Measurements from ENCODE around the gene HHIPL1. TPM values are rescaled to one million over a fixed set of nuclear protein-coding genes. Genes with fewer than 3 reads are reported as not detected.
"Not testable (repeated sequence)": the region's sequence is repeated elsewhere in the genome, so short reads cannot be mapped to it uniquely, and the experiment has no call there.

The HHIPL1 gene
- total RNA-seq, 1 donor from 2014 or later = not detected

DNA sequence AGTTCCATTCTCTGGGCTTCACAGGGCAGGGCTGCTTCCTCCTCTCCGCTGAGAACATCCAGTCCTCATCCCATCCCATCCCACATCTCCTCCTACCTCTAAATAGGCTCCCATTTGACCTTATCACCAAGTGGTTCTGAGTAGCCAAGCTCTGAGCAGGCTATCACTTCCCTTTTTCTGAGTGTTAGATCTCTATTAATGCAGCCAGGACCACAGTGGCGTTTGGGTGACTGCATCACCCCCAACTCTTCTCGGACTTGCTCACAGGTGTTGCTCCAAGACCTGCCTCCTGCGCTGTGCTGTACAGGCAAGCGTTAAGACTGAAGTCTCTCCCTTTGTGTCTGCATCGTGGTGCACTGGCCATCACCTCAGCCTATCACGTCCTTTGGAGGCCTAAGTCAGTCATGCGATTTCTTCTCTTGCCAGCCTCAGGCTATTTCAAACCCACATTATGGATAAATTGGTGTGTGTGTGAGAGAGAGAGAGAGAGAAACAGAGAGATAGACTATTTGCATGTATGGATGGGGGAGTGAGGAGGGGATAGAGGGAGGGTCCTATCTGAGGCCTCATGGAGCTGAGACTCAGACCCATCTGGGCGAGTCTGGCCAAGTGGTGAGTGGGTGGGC is 12.4 kb upstream of the HHIPL1 start:
- Mint-ChIP-seq H3K27me3 (ENCODE audit: low read depth) (no peaks in the 10 kb centered on the region), H3K36me3 (ENCODE audit: low read depth) (no peaks in the 10 kb centered on the region), H3K4me1 (ENCODE audit: low read depth) (peaks cover 2% of the 10 kb centered on the region), H3K9me3 (no peaks in the 10 kb centered on the region), H3K4me3 (ENCODE audit: low read depth) (no peak overlapping the region), H3K27ac (no peak overlapping the region)
- intact Hi-C loops (cut with micrococcal nuclease) = no loop called here
- DNase-seq (ENCODE audit: low spot score) = no peak

DNA sequence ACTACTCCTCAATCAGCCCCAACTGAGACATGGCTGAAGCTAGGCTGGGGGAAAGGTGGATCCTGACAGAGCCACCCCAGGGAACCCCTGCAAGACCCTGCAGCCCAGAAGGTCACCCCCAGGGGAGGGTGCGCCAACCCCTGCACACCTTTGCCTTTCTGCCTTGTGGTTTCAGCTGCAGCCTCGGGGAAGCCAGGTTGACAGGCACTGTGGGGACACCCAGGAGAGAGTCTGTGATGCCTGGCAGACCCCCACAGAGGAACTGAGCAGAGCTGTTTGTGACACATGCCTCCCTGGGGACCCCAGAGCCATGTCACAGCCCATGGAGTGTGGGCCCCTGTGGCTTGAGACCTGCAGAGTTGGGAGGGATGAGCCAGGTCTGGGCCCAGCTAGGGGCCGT is 11.8 kb upstream of the HHIPL1 start:
- no peaks in the 10 kb centered on the region for H3K36me3 Mint-ChIP-seq (ENCODE audit: low read depth)

DNA sequence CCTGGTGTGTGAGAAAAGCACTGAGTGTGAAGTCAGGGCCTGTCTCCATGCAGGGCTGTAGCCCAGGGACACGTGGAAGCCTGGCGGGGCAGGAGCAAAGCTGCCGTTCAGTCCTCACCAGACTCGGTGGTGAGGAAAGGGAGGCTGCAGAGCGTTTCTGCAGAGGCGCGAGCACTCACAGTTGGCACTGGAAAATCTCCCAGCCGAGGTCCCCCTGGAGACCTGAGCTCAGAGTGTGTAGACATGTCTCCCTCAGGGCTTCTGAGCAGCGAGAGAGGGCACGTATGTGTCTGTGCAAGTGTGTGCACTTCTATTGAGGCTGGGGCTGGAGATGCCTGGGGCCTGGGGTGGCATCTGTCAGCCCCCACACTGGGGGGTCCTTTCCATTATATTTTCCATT is 11.0 kb upstream of the HHIPL1 start:
- DNase-seq (ENCODE audit: low spot score) = no peak
- H3K9me3 Mint-ChIP-seq = no peaks in the 10 kb centered on the region
- H3K4me3 Mint-ChIP-seq (ENCODE audit: low read depth) = no peak overlapping the region
- H3K27me3 Mint-ChIP-seq (ENCODE audit: low read depth) = no peaks in the 10 kb centered on the region
- intact Hi-C loops (cut with micrococcal nuclease) = no loop called here
- no peak overlapping the region for H3K27ac Mint-ChIP-seq
- H3K36me3 Mint-ChIP-seq (ENCODE audit: low read depth) = no peaks in the 10 kb centered on the region
- H3K4me1 Mint-ChIP-seq (ENCODE audit: low read depth) = peaks cover 1% of the 10 kb centered on the region

More for the DNA sequence above, 11.8 kb upstream of the HHIPL1 start:
- peaks cover 2% of the 10 kb centered on the region for H3K4me1 Mint-ChIP-seq (ENCODE audit: low read depth)
- no peak overlapping the region for H3K27ac Mint-ChIP-seq
- no peak overlapping the region for H3K4me3 Mint-ChIP-seq (ENCODE audit: low read depth)
- intact Hi-C loops (cut with micrococcal nuclease) = no loop called here
- H3K9me3 Mint-ChIP-seq = no peaks in the 10 kb centered on the region
- no peaks in the 10 kb centered on the region for H3K27me3 Mint-ChIP-seq (ENCODE audit: low read depth)
- DNase-seq (ENCODE audit: low spot score) = no peak

DNA sequence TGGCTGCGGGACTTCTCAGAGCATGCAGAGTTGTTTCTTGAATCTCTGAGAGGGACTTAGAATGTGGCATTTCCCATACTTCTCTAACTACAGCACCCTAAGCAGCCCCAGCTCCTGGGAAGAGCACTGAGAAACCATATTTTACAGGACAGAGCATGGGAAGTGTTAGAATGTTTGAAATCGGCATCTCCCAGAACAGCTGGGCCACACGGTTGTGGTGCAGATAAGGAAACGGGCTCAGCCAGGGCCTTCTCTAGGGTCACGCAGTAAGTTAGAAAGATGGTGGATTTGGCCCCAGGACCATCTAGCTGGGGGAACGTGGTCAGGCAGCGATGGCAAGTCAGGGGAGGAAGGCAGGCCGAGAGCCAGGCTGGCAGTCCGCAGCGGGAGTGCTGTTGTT is 10.5 kb upstream of the HHIPL1 start:
- Mint-ChIP-seq H3K4me3 (ENCODE audit: low read depth) (no peak overlapping the region), H3K9me3 (no peaks in the 10 kb centered on the region), H3K4me1 (ENCODE audit: low read depth) (no peaks in the 10 kb centered on the region), H3K27me3 (ENCODE audit: low read depth) (no peaks in the 10 kb centered on the region), H3K36me3 (ENCODE audit: low read depth) (no peaks in the 10 kb centered on the region), H3K27ac (no peak overlapping the region)
- DNase-seq (ENCODE audit: low spot score) = no peak
- intact Hi-C loops (cut with micrococcal nuclease) = no loop called here

DNA sequence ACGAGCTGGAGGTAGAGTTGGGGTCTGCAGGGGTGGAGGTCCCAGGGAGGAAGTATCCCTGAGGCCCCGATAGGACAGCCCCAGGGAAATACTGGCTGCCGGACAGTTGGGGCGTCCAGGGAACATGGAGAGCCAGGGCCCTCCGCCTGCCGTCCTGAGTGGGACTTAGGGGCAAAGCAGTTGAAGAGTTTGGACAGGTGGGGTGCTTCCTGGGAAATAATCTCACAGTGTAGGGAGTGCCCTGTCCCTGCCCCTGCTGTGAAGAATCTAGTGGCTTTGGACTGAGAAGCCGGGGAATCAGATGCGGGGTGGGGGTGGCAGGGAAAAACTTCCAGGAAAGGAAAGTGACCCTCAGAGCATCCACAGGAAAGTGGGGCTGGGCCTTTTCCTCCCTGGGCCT is 9.8 kb upstream of the HHIPL1 start:
- H3K27me3 Mint-ChIP-seq (ENCODE audit: low read depth) = no peaks in the 10 kb centered on the region
- intact Hi-C loops (cut with micrococcal nuclease) = no loop called here
- H3K4me1 Mint-ChIP-seq (ENCODE audit: low read depth) = no peaks in the 10 kb centered on the region
- DNase-seq (ENCODE audit: low spot score) = no peak
- H3K36me3 Mint-ChIP-seq (ENCODE audit: low read depth) = no peaks in the 10 kb centered on the region
- H3K4me3 Mint-ChIP-seq (ENCODE audit: low read depth) = no peak overlapping the region
- H3K27ac Mint-ChIP-seq = no peak overlapping the region
- H3K9me3 Mint-ChIP-seq = no peaks in the 10 kb centered on the region

DNA sequence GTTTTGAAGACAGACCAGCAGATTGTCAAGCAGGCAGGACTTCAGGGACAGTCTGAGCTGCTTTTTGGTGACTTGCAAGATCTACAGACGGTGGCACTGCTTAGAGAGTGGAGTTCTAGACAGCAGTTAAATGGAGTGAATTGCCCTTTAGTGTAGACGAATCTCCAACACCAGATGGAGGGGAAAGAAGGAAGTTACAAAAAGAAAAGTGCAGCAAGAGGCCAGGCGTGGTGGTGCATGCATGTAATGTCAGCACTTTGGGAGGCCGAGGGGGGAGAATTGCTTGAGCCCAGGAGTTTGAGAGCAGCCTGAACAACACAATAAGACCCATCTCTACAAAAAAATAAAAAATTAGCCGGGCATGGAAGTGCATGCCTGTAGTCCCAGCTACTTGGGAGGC is 8.4 kb upstream of the HHIPL1 start:
- Mint-ChIP-seq H3K9me3 (no peaks in the 10 kb centered on the region), H3K36me3 (ENCODE audit: low read depth) (no peaks in the 10 kb centered on the region), H3K27me3 (ENCODE audit: low read depth) (no peaks in the 10 kb centered on the region), H3K27ac (no peak overlapping the region), H3K4me3 (ENCODE audit: low read depth) (no peak overlapping the region), H3K4me1 (ENCODE audit: low read depth) (no peaks in the 10 kb centered on the region)
- intact Hi-C loops (cut with micrococcal nuclease) = no loop called here
- DNase-seq (ENCODE audit: low spot score) = no peak

DNA sequence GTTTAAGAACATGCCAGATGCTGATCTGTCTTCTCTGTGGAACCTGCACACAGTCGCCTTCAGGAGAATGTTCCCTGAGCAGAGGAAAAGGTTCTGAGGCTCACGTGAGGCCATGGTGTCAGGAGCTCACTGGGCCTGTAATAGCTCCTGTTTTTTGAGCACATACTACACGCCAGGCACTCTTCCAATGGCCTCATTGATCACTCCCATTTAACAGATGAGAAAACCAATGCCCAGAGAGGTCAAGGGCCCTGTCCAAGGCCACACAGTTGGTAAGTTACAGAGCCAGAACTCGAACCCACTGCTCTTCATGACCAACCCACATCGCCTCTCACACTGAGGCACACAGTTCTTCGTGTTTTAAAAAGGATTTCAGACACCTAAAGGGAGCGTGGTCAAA is 7.3 kb upstream of the HHIPL1 start:
- Mint-ChIP-seq H3K9me3 (no peaks in the 10 kb centered on the region), H3K36me3 (ENCODE audit: low read depth) (no peaks in the 10 kb centered on the region), H3K27ac (no peak overlapping the region), H3K4me3 (ENCODE audit: low read depth) (no peak overlapping the region), H3K27me3 (ENCODE audit: low read depth) (no peaks in the 10 kb centered on the region), H3K4me1 (ENCODE audit: low read depth) (no peaks in the 10 kb centered on the region)
- intact Hi-C loops (cut with micrococcal nuclease) = no loop called here
- DNase-seq (ENCODE audit: low spot score) = no peak

DNA sequence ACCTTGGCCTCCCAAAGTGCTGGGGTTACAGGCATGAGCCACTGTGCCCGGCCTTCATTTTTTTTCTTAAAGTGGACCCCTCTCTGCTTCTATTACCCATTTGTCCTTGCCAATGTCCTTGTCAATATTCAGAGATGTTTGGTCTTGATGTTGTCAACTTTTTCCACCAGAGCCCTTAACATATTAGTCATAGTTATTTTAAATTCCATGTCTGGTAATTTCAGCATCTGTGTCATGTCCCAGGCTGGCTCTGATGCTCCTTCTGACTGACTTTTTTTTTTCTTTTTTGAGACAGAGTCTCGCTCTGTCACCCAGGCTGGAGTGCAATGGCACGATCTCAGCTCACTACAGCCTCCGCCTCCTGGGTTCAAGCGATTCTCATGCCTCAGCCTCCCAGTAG is 2.2 kb upstream of the HHIPL1 start:
- DNase-seq (ENCODE audit: low spot score); H3K9me3 Mint-ChIP-seq; H3K4me3 Mint-ChIP-seq (ENCODE audit: low read depth); H3K27ac Mint-ChIP-seq; H3K4me1 Mint-ChIP-seq (ENCODE audit: low read depth); H3K36me3 Mint-ChIP-seq (ENCODE audit: low read depth); intact Hi-C loops (cut with micrococcal nuclease): not testable (repeated sequence)
- peaks cover 18% of the 10 kb centered on the region for H3K27me3 Mint-ChIP-seq (ENCODE audit: low read depth)

DNA sequence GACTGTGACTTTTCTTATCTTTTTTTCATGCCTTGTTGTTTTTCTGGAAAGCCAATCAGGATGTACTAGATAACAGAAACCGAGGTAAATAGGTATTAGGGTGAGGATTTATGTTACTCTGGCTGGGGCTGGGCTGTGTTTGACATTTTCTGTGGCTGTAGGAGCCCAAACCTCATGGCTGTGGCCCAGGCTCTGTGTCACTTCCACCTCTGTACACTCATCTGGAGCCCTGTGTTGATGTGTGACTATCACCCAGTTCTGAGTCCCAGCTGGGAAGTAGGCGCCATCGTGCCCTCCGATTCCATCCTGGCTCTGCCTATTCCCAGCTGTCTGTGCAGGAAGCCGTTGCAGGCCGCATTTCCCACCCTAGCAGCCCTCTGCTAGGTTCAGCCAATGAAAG is 1.6 kb upstream of the HHIPL1 start:
- Mint-ChIP-seq H3K4me1 (ENCODE audit: low read depth) (no peaks in the 10 kb centered on the region), H3K27ac (no peak overlapping the region)
- DNase-seq (ENCODE audit: low spot score) = no peak

DNA sequence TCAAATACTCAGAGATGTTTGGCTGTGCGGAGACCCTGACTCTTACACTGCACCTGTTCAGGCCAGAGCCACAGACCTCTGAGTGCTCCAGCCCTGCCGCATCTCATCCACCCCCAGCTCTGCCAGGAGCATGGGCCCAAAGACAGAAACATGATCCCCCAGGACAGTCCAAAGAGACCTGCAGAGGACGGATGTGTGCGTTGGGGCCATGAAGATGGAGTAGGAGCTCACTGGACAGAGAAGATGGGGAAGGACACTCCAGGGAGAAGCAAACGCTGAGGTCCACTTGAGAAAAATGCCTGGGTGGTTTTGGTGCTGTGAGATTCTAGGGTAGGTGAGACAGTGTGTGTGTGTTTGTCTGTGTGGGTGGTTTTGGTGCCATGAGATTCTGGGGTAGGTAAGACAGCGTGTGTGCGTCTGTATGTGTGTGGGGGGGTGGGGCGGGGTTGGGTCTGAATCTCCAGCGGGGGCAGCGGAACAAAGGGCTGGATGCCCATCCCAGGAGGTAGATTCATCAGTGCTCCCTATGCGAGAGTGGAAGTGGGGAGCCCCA is 818 bp upstream of the HHIPL1 start:
- Mint-ChIP-seq H3K4me3 (ENCODE audit: low read depth) (no peak overlapping the region), H3K27ac (no peak overlapping the region), H3K27me3 (ENCODE audit: low read depth) (peaks cover 18% of the 10 kb centered on the region), H3K4me1 (ENCODE audit: low read depth) (no peaks in the 10 kb centered on the region), H3K9me3 (no peaks in the 10 kb centered on the region), H3K36me3 (ENCODE audit: low read depth) (no peaks in the 10 kb centered on the region)
- intact Hi-C loops (cut with micrococcal nuclease) = no loop called here
- DNase-seq (ENCODE audit: low spot score) = no peak

More for the DNA sequence above, 1.6 kb upstream of the HHIPL1 start:
- Mint-ChIP-seq H3K27me3 (ENCODE audit: low read depth) (peaks cover 18% of the 10 kb centered on the region), H3K36me3 (ENCODE audit: low read depth) (no peaks in the 10 kb centered on the region), H3K9me3 (no peaks in the 10 kb centered on the region), H3K4me3 (ENCODE audit: low read depth) (no peak overlapping the region)
- intact Hi-C loops (cut with micrococcal nuclease) = no loop called here

DNA sequence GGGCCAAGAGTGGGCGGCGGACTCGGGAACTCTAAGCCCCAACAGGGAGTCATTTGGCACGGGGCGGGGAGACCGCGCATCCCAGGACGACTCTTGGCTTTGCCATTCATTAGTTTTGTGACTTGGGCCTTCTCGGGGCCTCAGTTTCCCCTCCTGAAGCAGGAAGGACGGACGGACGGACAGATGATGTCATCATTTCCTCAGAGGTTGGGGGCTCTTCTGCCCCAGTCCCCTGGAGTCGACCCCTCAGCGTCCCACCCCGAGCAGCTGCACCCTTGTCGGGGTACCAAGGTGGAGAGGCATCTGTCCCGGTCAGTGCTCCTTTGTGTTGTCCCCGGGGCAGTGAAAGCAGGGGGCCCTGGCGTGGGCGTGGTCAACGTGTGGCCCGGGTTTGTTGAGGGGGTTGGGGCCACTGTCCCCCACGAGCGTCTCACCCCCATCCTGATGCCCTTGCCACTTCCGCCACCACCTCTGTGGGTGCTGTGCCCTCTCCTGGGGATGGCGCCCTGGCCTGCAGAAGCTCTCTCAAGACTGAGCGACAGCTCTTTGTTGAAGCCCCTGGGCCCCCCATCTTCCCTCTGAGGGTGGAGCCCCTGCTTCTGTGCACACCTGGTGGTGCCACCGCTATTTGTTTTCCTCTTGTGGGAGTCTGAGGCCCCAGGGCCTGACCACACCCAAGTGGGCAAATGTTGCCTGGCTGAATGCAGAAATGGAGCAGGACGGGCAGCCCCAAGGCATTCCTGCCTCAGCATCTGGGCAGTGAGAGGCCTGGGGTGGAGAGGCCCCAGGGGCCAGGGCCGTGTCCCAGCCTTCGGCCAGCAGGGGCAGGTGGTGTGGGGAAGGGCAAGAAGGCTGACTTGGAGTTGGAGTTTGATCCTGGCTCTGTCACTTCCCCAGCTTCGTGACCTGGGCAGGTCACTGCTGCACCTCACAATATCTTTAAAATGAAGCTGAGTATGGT is 896 bp downstream of the HHIPL1 start:
- Mint-ChIP-seq H3K4me3 (ENCODE audit: low read depth) (no peak overlapping the region), H3K27ac (no peak overlapping the region), H3K27me3 (ENCODE audit: low read depth) (peaks cover 18% of the 10 kb centered on the region), H3K9me3 (no peaks in the 10 kb centered on the region), H3K36me3 (ENCODE audit: low read depth) (no peaks in the 10 kb centered on the region), H3K4me1 (ENCODE audit: low read depth) (no peaks in the 10 kb centered on the region)
- no peak for DNase-seq (ENCODE audit: low spot score)
- intact Hi-C loops (cut with micrococcal nuclease) = no loop called here

DNA sequence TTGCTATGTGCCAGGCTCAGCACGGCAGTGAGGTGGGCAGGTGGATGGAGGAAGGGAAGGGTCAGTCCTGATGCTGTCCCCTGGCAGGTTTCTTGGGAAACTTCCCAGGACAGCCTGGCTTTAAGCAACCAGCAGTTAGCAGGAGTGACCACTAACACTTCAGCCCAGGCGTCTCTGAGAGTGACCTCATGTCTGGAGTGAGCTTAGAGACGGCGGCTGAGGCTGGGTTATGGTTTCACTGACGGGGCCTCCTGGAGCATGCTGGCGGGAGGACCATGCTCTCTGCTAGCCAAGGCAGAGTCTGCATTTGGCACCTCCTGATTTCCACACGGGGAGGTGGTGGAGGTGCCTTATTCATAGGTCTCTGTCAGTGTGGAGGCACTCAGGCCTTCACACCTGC is 2.5 kb downstream of the HHIPL1 start:
- Mint-ChIP-seq H3K27ac (no peak overlapping the region), H3K4me1 (ENCODE audit: low read depth) (no peaks in the 10 kb centered on the region), H3K27me3 (ENCODE audit: low read depth) (peaks cover 18% of the 10 kb centered on the region), H3K4me3 (ENCODE audit: low read depth) (no peak overlapping the region), H3K9me3 (no peaks in the 10 kb centered on the region), H3K36me3 (ENCODE audit: low read depth) (no peaks in the 10 kb centered on the region)
- intact Hi-C loops (cut with micrococcal nuclease) = no loop called here
- no peak for DNase-seq (ENCODE audit: low spot score)

Measured in activated T-helper 2 cell treated with anti-CD3 and anti-CD28 coated beads, Interferon-gamma antibody, Interleukin-2, Interleukin-4, amounts not matched to agents 10 μg/mL and 5 μg/mL and 100 μg/mL, durations not matched to agents 14 hours and 24 hours and 36 hours (primary cell).